T1000 (cell line): ENCODE measurements around the gene MFNG.

ENCODE experiments used
- DNase-seq: peaks from one replicate; lab custom pipeline; 2025; ENCODE audit warnings: mixed read lengths; lab: John Stamatoyannopoulos, UW

Gene MFNG

GRCh38 chr22:37425369-37425768 is 60.8 kb downstream of the MFNG start:
- DNase-seq: no peak

- DNase-seq: no peak
These were observed 62.9 kb downstream of the MFNG start for GRCh38 chr22:37423283-37423682.

GRCh38 chr22:37421468-37421877 is 64.7 kb downstream of the MFNG start:
- no peak for DNase-seq

- no peak for DNase-seq
These were observed 65.3 kb downstream of the MFNG start for GRCh38 chr22:37420686-37421467.

DNA sequence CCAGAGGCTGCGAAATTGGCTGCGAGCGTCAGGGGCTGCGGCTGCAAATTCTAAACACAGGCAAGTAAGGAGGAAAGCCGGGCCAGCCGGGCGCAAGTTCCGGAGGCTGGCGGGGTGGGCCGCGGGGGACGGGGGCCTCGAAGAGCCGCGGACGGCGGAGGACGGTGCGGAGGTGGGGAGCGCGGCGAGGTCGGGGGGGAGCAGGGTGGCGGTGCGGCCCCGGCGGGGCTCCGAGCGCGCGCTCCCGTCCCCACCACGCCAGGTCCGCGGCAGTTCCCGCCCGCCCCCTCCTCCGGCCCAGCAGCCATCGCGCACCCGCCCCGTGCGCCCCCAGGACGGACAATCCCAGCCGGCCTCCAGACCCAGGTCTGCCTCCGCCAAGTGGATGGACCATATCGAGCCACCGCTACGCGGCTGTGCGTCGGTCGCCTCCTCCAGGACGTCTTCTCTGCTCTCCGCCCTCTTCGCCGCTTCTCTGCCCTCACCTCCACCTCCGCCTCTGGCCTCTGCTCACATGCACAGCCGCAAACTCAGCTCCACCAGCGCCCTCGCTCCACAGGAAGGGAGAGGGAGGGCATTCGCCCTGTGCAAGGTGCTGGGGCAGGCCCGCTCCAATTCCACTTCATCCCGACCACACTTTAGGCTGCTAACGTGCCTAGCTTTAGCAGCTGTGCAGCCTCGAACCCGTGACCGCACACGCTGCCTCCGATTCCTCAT is 66.1 kb downstream of the MFNG start:
- no peak for DNase-seq

GRCh38 chr22:37419370-37419968 is 66.7 kb downstream of the MFNG start:
- DNase-seq: no peak
